Measurements from ENCODE around the gene SPO11. TPM values are rescaled to one million over a fixed set of nuclear protein-coding genes. Genes with fewer than 3 reads are reported as not detected.

The SPO11 gene
- total and polyA plus RNA-seq, 10 of the 15 experiments (the other 5 are each of a cell fraction or from before 2014, with no cell fraction given), result not detected

- Histone ChIP-seq H3K9me3 (replicated peaks; ENCODE audit: control insufficient read depth, insufficient read depth, low read length) (no peaks in the 10 kb centered on the region), H3K4me2 (ENCODE audit: control insufficient read depth, insufficient read depth) (no peak overlapping the region), H3K27me3 (replicated peaks in 1 of 2; ENCODE audit: control insufficient read depth in 2 of 2, insufficient read depth in 2 of 2, low read length in 1 of 2) (peaks cover 0 to 3% of the 10 kb centered on the region in 2 experiments), H3K27ac (ENCODE audit: control insufficient read depth, insufficient read depth) (no peak overlapping the region), H2AFZ (ENCODE audit: control insufficient read depth, low read depth, low read length) (no peak overlapping the region), H3K4me1 (ENCODE audit: control insufficient read depth, insufficient read depth, low read length) (no peaks in the 10 kb centered on the region), H3K79me2 (ENCODE audit: control insufficient read depth, insufficient read depth, low read length) (no peaks in the 10 kb centered on the region), H3K4me3 (no peak overlapping the region), H3K36me3 (ENCODE audit: control insufficient read depth in 2 of 2, insufficient read depth in 2 of 2, low read length in 1 of 2) (no peaks in the 10 kb centered on the region), H4K20me1 (ENCODE audit: control insufficient read depth, insufficient read depth) (no peaks in the 10 kb centered on the region), H3K9ac (ENCODE audit: control insufficient read depth, insufficient read depth, low read length) (no peak overlapping the region)
- DNase-seq (ENCODE audit: low read depth, low spot score), result no peak
- in situ Hi-C loops (cut with MboI) (no loop called here), intact Hi-C loops (cut with micrococcal nuclease; ENCODE audit: unreplicated experiment) (no loop called here)
- WGBS (ENCODE audit: insufficient coverage, insufficient replicate concordance, low lambda C conversion rate, missing lambda C conversion rate), result 15% methylated on average over 2 of the region's 2 CpGs
- ChIA-PET RAD21 (ENCODE audit: unreplicated experiment) (no interaction called here), POLR2A (no interaction called here), SMC1A (ENCODE audit: uncharacterized antibody, unreplicated experiment) (interaction anchor here (1.1 kb wide), 1 partner anchor 11 kb away, joined by 4 read pairs; no protein-coding TSS in a partner anchor), CTCF (interaction anchor here (2.9 kb wide), 1 partner anchor 11 kb away, joined by 8 read pairs; no protein-coding TSS in a partner anchor)
- ATAC-seq, result no peak
- FAIRE-seq, result no peak
- no peak for TF ChIP-seq NBN (IDR thresholded peaks at IDR 0.05)
- no peak for TF ChIP-seq WRNIP1 (IDR thresholded peaks at IDR 0.05; ENCODE audit: borderline replicate concordance, low read depth, low read length)
- TF ChIP-seq GABPA (IDR thresholded peaks at IDR 0.05; ENCODE audit: low read depth), result no peak
- BruUV-seq (replicated peaks), result no TSS peak
These were observed 8.5 kb upstream of the SPO11 start for GRCh38 chr20:57321142-57321541.

GRCh38 chr20:57322476-57322875, 7.1 kb upstream of the SPO11 start:
- H3K9ac ChIP-seq (ENCODE audit: control insufficient read depth, insufficient read depth, low read length), result no peak overlapping the region
- DNase-seq (ENCODE audit: low read depth, low spot score), result no peak
- H3K27ac ChIP-seq (ENCODE audit: control insufficient read depth, insufficient read depth), result no peak overlapping the region
- no peak overlapping the region for H3K4me2 ChIP-seq (ENCODE audit: control insufficient read depth, insufficient read depth)
- no TSS peak for BruUV-seq (replicated peaks)
- in situ Hi-C loops (cut with MboI) (no loop called here), intact Hi-C loops (cut with micrococcal nuclease; ENCODE audit: unreplicated experiment) (no loop called here)
- H3K4me3 ChIP-seq, result no peak overlapping the region
- TF ChIP-seq IRF3 (IDR thresholded peaks at IDR 0.05) (no peak), CBFB (IDR thresholded peaks at IDR 0.05; ENCODE audit: low read depth) (no peak)
- CTCF ChIA-PET, result interaction anchor here (0.7 to 2.9 kb wide), 2 partner anchors 10 to 996 kb away, joined by 3 to 8 read pairs; no protein-coding TSS in a partner anchor
- no peaks in the 10 kb centered on the region for H3K9me3 ChIP-seq (replicated peaks; ENCODE audit: control insufficient read depth, insufficient read depth, low read length)
- FAIRE-seq, result no peak
- no peaks in the 10 kb centered on the region for H3K79me2 ChIP-seq (ENCODE audit: control insufficient read depth, insufficient read depth, low read length)
- H3K4me1 ChIP-seq (ENCODE audit: control insufficient read depth, insufficient read depth, low read length), result no peaks in the 10 kb centered on the region
- no peaks in the 10 kb centered on the region for H3K36me3 ChIP-seq (ENCODE audit: control insufficient read depth in 2 of 2, insufficient read depth in 2 of 2, low read length in 1 of 2)
- H2AFZ ChIP-seq (ENCODE audit: control insufficient read depth, low read depth, low read length), result no peak overlapping the region
- POLR2A ChIA-PET, result no interaction called here
- peaks cover 2 to 3% of the 10 kb centered on the region in 2 experiments for H3K27me3 ChIP-seq (replicated peaks in 1 of 2; ENCODE audit: control insufficient read depth in 2 of 2, insufficient read depth in 2 of 2, low read length in 1 of 2)
- RAD21 ChIA-PET (ENCODE audit: unreplicated experiment), result no interaction called here
- 28% methylated on average over 2 of the region's 2 CpGs for WGBS (ENCODE audit: insufficient coverage, insufficient replicate concordance, low lambda C conversion rate, missing lambda C conversion rate)
- SMC1A ChIA-PET (ENCODE audit: uncharacterized antibody, unreplicated experiment), result interaction anchor here (0.8 to 1.2 kb wide), 3 partner anchors 10 to 150 kb away, joined by 3 to 4 read pairs (median 4); no protein-coding TSS in a partner anchor
- H4K20me1 ChIP-seq (ENCODE audit: control insufficient read depth, insufficient read depth), result no peaks in the 10 kb centered on the region
- no peak for ATAC-seq

Data from GM12878 (cell line).